Motor neuron (in vitro differentiated cells): ENCODE measurements around the gene S100G. TPM values are rescaled to one million over a fixed set of nuclear protein-coding genes. Genes with fewer than 3 reads are reported as not detected.
A peak's percentile ranks its signal among the peaks of the same experiment; 100 is the strongest.

Experiments used
- ATAC-seq, 8 experiments: fragments of 200-7000 bp; cut with Tn5 transposase; replicated peaks in 6 of 8; 2 replicates each; pipeline ENCODE4 v1.8.0; 2021; ENCODE audit warnings: mild to moderate bottlenecking in 8 of 8, moderate library complexity in 8 of 8
- H3K27ac ChIP-seq, 2 donors: fragments of 250-450 bp; sonication (Bioruptor Pico); 2 replicates each; pipeline ENCODE4 v1.9.0; 2021; ENCODE audit warnings: antibody characterized with exemption in 2 of 2, mild to moderate bottlenecking in 2 of 2, moderate library complexity in 1 of 2
- H3K4me1 ChIP-seq, 2 donors: fragments of 250-450 bp; sonication (Bioruptor Pico); replicated peaks in 1 of 2; 2 replicates each; pipeline ENCODE4 v1.6.1; 2021; ENCODE audit warnings: antibody characterized with exemption in 2 of 2, mild to moderate bottlenecking in 2 of 2, moderate library complexity in 1 of 2
- H3K4me3 ChIP-seq, 5 donors: fragments of 250-450 bp; sonication (Bioruptor Pico); 2 replicates each; pipeline ENCODE4 v1.9.0; 2021; ENCODE audit warnings: antibody characterized with exemption in 5 of 5, mild to moderate bottlenecking in 5 of 5, moderate library complexity in 4 of 5
- WGBS, 10 experiments: fragments of 450-650 bp; shearing (Covaris generic); methylation state at CpG; one replicate each; pipeline ENCODE4 v1.0.0; 2022; 5-methylcytosine and 5-hydroxymethylcytosine counted together
- in situ Hi-C, 9 experiments: fragments of 400-800 bp; cut with MboI; loops; one replicate each; pipeline ENCODE4 v1.15.0; 2021; ENCODE audit warnings: low sequenced_read_pairs in 9 of 9, low pct_unique_long_range_greater_than_20kb in 2 of 9; ENCODE audit not compliant: unreplicated experiment in 9 of 9
- total RNA-seq, 8 experiments: library from RNA; unstranded; fragments of 300-600 nt; gene quantifications; 2 replicates each; pipeline versions ENCODE4 v1.2.3 to v1.2.4, GENCODE V29; 2022

Gene S100G
- total RNA-seq, 8 experiments from 2014 or later = not detected

DNA sequence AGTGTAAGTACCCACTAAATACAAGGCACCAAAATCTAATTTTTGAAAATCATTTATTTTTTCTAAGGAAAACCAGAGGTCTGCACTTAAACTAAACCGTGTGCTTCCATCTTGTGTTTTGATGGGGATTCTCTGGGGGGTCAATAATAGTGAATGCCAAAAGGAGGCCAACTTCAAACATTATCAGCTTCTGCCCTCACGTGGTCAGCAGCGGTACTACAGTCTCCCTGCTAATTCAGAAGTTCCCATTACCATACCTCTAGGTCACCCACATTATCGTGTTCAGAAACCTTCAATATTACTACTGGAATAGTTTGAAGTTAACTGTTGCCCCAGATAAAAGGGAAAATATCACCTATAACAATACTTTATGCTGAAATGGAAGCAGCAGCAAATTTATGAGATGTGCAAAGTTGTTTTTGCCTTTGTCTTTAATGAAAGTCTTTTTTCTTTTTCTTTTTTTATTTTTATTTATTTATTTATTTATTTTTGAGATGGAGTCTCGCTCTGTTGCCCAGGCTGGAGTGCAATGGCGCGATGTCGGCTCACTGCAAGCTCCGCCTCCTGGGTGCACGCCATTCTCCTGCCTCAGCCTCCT, 45.2 kb downstream of the S100G start:
- 0 to 60% (median 18%) methylated on average over 1 to 5 of the region's 10 CpGs; no CpG with 5 or more reads in 5 of the 10 experiments for WGBS, 10 experiments
- peak in 4 of 8 experiments; percentile 21 to 40 (median 36) for ATAC-seq
- H3K4me1 ChIP-seq = no peaks in the 10 kb centered on the region
- in situ Hi-C loops = loop anchor here in 1 of 9 experiments (25.0 kb wide), 1 partner anchor 883 kb away; no protein-coding TSS in a partner anchor
- no peak overlapping the region for H3K27ac ChIP-seq
- no peak overlapping the region for H3K4me3 ChIP-seq

DNA sequence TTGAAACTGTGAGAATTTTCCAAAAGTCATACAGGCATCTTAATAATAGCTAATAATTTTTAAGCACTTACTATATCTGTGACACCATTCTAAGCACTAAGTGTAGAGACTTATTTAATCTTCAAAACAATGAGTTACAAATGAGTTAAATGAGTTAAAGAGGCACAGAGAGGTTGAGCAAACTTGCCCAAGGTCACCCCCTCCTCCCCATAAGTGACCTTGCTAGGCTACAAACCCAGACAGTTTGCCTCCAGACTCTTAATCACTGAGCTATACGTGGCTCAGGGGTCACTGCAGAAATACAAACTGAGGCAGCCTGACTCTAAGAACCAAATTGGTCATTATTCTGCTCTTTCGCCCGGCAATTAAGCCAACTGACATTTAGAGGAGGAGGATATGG, 47.0 kb downstream of the S100G start:
- H3K4me3 ChIP-seq = no peak overlapping the region
- H3K27ac ChIP-seq = no peak overlapping the region
- 82 to 100% (median 100%) methylated on average over 1 to 3 of the region's 3 CpGs; no CpG with 5 or more reads in 7 of the 10 experiments for WGBS, 10 experiments
- ATAC-seq = no peak
- H3K4me1 ChIP-seq = no peaks in the 10 kb centered on the region
- in situ Hi-C loops = loop anchor here in 1 of 9 experiments (25.0 kb wide), 1 partner anchor 885 kb away; no protein-coding TSS in a partner anchor

DNA sequence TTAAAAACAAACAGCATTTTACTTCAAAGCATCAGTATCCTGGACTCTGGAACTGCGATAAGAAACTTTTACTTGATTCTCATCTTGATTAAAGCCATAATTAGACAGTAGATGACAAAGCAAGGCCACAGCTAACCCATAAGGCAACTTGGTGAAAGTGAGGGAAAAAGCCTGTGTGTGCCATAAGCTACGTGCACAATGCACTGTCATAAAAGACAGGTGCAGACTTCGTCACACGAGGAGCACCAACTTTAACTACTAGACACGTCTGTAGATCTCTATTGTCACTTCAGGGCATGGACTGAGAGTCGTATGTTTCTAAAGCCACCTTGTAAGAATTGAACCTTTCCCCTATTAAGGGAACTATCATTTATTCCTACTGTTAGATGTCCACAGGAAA, 49.4 kb downstream of the S100G start:
- no peak for ATAC-seq
- no peak overlapping the region for H3K27ac ChIP-seq
- in situ Hi-C loops = loop anchor here in 1 of 9 experiments (25.0 kb wide), 1 partner anchor 887 kb away; no protein-coding TSS in a partner anchor
- no peaks in the 10 kb centered on the region for H3K4me1 ChIP-seq
- no peak overlapping the region for H3K4me3 ChIP-seq
- WGBS, 10 experiments = 63 to 100% (median 94%) methylated on average over 1 to 5 of the region's 6 CpGs; no CpG with 5 or more reads in 6 of the 10 experiments

DNA sequence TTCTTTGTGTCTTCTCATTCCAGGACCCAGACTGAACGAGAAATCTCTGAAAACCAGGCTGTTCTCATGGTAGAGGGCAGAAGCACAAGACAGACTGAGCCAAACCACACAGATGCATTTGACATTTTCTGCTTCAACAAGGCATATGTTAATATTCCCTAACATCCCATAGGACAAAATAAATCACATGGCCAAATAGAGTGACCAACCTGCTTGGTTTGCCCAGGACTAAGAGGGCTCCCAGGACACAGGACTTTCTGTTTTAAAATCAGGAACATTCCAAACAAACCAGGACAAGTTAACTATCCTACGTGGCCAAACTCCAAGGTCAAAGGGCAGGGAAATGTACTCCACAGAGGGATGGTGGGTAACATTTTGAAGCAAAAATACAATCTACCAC, 50.8 kb downstream of the S100G start:
- Histone ChIP-seq H3K4me1 (no peaks in the 10 kb centered on the region), H3K4me3 (no peak overlapping the region), H3K27ac (no peak overlapping the region)
- 17 to 100% (median 96%) methylated on average over 1 to 2 of the region's 2 CpGs; no CpG with 5 or more reads in 4 of the 10 experiments for WGBS, 10 experiments
- ATAC-seq = no peak
- in situ Hi-C loops = no loop called here

DNA sequence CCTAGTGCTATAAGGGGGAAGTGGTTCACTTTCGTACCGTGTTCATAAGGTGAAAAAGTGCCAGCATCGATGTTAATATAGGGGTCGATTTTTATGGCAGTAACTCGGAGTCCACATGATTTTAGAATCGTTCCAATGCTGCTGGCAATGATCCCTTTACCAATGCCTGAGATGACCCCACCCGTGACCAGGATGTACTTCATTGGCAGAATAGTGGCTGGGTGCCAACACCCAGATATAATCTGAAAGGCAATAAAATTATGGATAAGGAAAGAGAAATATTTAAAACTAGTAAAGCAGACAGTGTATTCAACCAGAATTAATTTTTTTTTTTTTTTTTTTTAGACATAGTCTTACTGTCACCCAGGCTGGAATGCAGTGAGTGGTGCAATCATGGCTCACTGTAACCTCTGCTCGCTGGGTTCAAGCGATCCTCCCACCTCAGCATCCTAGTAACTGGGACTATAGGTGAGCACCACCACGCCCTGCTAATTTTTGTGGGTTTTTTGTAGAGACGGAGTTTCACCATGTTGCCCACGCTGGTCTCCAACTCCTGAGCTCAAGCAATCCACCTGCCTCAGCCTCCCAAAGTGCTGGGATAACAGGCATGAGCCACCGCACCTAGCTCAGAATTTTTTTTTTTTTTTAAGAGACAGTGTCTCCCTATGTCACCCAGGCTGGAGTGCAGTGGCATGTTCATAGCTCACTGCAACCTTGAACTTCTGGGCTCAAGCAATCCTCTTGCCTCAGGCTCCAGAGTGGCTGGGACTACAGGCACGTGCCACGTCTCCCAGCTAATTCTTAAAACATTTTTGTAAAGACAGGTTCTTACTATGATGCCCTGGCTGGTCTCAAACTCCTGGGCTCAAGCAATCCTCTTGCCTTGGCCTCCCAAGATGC, 53.0 kb downstream of the S100G start:
- in situ Hi-C loops = no loop called here
- Histone ChIP-seq H3K4me1 (no peaks in the 10 kb centered on the region), H3K4me3 (no peak overlapping the region), H3K27ac (no peak overlapping the region)
- WGBS, 10 experiments = 20 to 100% (median 93%) methylated on average over 1 to 10 of the region's 15 CpGs; no CpG with 5 or more reads in 3 of the 10 experiments
- ATAC-seq = no peak

Other genes starting within 250 kb of the S100G start
- 10 to 100 TPM in 7 of 8 experiments, 1 to 10 TPM in 1; 5.2 to 40.6 (median 20.9) TPM for gene CTPS2, start 62.5 kb downstream of the S100G start, total RNA-seq
- gene SYAP1, start 69.5 kb downstream of the S100G start, total RNA-seq = 10 to 100 TPM; 16.3 to 40.7 (median 23.2) TPM
- gene TXLNG, start 136.3 kb downstream of the S100G start, total RNA-seq = 10 to 100 TPM; 11.9 to 40.4 (median 13.6) TPM
- 100 to 1,000 TPM in 2 of 8 experiments, 10 to 100 TPM in 6; 45.6 to 138 (median 88.4) TPM for gene RBBP7, start 220.2 kb downstream of the S100G start, total RNA-seq